GM18873 (cell line): ENCODE results near the gene ATP5PO.
A peak's percentile ranks its signal among the peaks of the same experiment; 100 is the strongest.
"Not testable (repeated sequence)": the region's sequence is repeated elsewhere in the genome, so short reads cannot be mapped to it uniquely, and the experiment has no call there.

Experiments used
- ATAC-seq: cut with Tn5 transposase; IDR thresholded peaks from one replicate; pipeline ENCODE4 v1.9.1; 2021; ENCODE audit warnings: mild to moderate bottlenecking, moderate library complexity, moderate number of reproducible peaks; ENCODE audit not compliant: unreplicated experiment, low FRiP score

The ATP5PO gene

DNA sequence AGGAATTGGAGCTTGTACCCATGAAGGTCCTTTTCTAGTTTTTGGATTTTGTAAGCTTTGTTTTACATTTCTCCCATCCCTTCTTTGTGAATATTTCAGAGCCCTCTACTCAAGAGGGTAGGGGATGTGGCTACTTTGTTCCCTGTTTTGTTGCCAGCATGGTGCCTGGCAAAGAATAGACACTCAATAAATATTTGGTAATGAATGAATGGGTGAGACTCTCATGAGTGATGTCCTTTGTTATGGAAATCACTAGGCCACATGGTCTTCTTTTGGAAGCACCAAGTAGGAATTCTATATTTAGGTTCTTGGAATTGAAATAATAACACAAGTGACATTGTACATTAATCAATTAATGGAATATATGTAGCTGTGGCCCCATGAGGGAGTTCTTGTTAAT, 26.8 kb upstream of the ATP5PO start:
- ATAC-seq: no peak

DNA sequence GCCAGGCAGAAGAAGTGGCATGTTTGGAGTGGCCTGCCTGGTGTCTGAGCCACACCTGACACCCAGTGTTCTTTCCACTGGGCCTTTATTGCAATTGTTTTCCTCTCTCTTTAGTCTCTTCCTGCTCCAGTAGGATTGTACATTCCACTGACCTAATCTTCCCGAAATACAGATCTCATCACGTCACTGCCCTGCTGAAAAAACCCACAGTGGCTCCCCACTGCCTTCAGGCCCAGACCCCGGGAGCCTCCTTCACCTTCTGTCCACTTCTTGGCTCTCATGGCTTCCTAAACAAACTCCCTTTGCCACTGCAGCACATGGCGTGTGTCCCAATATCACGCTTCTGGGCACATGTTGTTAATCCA, 25.3 kb upstream of the ATP5PO start:
- ATAC-seq: no peak

DNA sequence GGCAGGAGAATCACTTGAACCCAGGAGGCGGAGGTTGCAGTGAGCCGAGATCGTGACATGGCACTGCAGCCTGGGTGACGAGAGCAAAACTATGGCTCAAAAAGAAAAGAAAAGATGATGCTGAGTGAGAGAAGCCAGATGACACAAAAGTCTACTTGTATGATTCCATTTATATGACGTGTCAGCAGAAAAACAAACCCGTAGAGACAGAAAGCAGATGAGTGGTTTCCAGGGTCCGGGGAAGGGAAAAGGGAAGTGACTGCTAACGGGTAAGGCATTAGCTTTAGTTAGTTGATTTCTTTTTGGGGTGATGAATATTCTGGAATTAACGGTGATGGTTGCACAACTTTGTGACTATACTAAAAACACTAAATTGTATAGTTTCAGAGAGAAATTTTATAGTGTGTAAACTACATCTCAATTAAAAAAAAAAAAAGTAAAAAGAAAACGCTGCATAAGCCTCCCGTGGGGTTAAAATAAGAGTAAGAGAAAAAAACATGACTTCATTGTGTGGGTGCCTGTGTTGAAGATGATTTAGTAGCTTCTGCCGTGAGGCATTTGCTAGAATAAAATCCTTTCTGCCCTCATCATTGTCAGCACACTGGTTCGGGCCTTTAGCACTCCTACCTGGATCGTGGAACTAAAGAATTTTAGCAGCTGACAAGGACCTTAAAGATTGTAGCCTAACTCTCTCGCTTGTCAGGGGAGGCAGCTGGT, 24.7 kb upstream of the ATP5PO start:
- ATAC-seq: no peak

DNA sequence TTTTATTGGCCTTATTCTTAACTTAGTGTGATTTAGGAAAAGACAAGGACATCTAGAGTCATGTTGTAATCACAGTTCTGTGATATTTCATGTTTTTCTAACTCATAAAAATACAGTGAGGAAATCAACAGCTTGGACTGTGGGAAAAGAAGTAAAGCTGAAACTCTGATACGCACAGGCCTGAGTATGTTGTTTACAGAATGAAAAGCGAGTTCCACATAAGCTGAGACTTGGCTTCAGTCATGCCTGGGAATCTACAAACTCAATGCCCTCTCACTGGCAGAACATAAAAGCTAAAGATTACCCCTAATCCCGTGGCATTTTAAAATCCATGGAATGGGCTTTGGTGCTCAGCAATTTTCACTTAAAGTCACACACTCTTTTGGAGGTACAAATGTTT, 23.6 kb upstream of the ATP5PO start:
- ATAC-seq: no peak

DNA sequence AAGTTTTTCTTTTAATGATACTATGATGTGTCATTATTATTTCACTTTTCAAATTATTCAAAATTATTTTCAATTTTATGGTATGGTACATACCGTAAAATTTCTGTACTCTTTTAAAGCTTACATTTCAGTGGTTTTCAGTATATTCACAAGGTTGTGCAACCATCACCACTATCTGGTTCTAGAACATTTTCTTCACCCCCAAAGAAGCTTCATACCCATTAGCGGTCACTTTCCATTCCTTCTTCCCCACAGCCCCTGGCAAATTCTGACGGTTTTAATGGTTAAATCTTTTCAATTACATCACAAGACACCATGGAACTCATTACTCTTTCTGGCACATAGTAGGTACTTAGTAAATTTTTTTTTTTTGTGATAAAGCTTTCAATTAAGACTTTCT, 22.8 kb upstream of the ATP5PO start:
- ATAC-seq: no peak

DNA sequence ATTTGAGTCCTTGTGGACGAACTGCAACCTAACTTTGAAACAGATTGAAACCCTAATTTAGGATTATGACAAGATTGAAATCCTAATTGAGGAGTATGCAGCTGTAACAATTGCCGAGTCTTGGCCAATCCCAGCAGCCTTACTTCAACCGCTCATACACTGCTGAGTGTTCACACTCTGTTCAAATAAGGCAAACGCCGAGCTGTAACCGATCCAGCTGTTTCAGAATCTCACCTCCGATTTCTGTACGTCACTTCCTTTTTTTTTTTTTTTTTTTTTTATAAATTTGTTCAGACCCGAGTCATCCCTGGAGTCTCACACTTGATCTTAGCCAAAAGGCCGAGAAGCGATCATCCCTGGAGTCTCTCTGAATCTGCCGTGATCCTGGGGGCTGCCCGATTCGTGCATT, 22.3 kb upstream of the ATP5PO start:
- ATAC-seq: no peak

DNA sequence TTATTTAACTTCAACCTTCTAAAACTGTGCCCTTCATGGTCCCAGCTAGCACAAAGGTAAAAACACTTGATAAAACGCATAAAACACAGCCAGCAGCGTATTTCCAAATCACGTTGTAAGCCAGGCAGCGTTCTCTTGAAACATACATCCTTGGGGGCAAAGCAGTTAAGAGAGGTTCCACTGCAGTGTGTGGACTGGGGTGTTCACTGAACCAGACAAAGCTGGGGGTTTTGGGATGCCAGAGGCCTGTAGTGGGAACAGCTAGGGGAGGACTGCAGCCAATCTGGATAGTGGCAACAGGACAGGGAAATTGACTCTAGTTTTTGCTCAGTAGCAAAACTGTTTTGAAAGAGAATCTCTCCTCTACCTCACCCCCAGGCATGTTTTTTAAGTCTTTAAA, 21.5 kb upstream of the ATP5PO start:
- no peak for ATAC-seq

DNA sequence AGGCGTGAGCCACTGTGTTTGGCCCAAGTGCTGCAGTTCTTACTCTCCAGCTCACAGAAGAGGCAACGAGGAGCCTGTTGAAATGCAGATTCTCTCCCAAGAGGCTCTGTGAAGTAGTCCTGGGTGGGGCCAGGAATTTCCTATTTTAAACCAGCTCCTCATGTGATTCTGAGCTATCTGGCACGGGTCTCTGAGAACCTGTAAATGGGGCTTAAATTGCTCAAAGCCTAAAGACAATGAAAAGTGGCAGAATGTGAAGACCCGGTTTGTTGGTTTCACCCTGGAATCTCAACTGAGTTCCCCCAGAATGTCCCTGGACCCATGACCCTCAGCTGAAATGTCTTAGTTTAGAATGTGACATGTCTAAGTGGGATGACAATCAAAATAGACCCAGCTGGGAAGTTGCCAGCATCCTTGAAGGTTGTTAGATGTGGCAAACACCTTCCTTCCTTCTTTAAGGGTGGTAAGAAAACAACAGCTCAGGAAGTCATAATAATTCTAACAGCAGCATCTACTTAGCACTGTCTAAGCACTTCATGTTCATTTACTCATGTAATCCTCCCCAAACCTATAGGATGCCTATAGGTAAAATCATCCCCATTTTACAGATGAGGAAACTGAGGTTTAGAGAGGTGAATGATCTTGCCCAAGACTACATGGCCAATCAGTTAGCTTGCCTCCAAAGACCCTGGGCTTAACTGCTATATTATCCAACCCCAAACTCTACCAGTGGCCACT, 20.9 kb upstream of the ATP5PO start:
- no peak for ATAC-seq

DNA sequence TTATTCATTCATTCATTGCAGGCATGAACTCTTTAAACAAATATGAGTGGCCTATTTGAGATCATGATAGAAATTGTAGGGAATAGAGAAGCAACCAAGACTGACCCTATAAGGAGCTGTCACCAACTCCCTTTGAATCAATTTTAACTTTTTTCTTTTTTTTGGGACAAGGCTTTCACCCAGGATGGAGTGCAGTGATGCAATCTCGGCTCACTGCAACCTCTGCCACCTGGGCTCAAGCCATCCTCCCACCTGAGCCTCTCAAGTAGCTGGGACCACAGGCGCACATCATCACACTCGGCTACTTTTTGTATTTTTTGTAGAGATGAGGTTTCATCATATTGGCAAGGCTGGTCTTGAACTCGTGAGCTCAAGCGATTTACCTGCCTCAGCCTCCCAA, 17.1 kb upstream of the ATP5PO start:
- ATAC-seq: no peak

DNA sequence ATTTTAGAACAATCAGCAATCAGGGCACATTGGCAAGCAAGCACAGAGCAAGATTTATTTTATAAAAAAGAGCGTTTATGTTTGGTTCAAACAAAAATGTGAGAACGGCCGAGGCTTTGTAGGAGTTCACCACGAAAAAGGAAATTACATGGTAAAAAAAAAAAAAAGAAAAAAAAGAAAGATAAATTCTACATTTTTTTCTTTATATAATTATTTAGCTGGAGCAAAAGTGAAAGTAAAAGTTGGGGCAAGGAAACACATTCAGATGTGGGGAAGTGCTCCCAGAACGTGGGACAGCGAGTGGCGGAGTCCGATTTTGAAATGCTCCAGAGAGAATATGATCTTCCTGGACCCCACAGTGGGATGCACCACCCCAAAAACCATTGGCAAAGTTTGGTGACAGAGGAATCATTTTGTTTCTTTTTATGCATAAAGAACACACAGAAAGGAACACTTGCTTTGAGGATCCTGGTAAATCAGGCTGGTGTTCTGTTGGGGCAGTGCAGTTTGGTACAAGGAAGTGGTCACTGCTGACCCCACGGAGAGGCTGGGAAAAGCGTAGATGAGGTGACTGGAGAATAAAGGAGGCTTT, 16.3 kb upstream of the ATP5PO start:
- ATAC-seq: no peak

DNA sequence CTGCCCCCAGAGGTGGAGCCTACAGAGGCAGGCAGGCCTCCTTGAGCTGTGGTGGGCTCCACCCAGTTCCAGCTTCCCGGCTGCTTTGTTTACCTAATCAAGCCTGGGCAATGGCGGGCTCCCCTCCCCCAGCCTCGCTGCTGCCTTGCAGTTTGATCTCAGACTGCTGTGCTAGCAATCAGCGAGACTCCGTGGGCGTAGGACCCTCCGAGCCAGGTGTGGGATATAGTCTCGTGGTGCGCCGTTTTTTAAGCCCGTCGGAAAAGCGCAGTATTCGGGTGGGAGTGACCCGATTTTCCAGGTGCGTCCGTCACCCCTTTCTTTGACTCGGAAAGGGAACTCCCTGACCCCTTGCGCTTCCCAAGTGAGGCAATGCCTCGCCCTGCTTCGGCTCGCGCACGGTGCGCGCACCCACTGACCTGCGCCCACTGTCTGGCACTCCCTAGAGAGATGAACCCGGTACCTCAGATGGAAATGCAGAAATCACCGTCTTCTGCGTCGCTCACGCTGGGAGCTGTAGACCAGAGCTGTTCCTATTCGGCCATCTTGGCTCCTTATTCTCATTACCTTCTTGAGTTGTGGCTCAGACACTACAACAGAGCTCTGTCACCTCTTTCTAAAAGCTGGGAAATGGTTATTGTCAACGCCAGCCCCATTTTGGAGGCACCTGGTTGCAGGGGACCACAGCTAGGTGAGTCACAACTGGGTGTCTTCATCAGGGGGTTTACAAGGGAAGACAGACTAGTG, 15.6 kb upstream of the ATP5PO start:
- ATAC-seq: not testable (repeated sequence)

DNA sequence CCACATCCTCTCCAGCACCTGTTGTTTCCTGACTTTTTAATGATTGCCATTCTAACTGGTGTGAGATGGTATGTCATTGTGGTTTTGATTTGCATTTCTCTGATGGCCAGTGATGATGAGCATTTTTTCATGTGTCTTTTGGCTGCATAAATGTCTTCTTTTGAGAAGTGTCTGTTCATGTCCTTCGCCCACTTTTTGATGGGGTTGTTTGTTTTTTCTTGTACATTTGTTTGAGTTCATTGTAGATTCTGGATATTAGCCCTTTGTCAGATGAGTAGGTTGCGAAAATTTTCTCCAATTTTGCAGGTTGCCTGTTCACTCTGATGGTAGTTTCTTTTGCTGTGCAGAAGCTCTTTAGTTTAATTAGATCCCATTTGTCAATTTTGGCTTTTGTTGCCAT, 10.6 kb upstream of the ATP5PO start:
- ATAC-seq: not testable (repeated sequence)

DNA sequence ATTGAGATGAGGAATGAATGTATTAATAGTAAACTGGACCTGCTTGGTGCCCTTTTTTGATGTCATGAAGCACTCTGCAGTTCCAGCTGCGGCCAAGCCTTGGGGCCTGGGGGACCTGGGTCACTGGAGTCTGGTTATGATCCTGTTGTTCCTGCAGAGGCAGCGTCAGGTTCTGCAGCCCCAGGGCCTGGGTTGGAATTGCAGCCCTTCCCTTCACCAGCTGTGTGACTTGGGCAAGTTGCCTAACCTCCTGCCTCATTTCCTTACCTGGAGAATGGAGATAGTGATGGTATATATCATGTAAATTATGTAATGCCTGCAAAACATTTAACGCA, 9.1 kb upstream of the ATP5PO start:
- no peak for ATAC-seq

DNA sequence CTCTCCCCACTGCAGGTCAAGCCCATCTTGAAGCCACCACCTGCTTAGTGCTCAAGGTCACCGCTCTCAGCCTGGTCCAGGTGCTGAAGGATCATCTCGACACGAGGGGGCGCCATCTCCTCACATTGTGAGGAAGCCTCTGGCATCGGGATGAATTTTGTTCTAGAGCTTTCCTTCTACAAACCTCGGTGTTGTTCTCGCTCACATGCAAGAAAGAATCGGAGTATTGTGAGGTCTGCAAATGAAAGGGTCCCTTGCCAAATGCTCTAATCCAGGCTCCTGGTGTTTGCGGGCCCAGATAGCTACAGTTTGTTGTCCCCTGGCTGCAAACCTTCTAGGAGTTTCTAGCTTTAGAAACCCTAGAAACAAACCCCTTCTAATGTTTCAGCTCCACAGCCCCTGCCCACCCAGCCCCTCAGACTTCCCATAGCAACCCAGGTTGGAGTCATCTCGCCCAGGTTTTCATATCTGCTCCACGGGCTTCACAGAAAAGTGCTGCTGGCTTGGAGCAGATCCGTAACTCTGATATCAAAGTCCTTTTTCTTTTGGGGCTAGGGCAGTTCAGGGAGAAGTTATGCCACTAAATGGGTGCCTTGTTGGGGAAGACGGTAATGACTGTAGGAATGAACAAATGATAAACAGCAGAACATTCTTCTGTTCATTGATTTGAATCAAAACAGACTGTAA, 8.6 kb upstream of the ATP5PO start:
- ATAC-seq: peak; percentile 92

DNA sequence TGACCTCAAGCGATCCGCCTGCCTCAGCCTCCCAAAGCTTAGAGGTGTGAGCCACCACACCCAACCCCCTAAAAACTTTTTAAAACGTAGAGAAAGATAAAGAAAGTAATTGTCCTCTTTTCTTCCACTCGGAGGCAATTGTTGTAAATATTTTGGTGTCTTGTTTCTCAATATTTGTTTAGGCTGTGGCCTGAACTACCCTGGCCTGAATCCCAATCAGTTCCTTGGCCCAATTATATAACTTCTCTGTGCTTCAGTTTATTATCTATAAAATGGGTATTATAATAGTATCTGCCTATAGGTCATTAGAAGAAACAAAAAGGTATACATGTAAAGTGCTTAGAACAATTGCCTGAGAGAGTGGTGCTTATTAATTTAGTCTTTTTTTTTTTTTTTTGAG, 1.8 kb upstream of the ATP5PO start:
- no peak for ATAC-seq

DNA sequence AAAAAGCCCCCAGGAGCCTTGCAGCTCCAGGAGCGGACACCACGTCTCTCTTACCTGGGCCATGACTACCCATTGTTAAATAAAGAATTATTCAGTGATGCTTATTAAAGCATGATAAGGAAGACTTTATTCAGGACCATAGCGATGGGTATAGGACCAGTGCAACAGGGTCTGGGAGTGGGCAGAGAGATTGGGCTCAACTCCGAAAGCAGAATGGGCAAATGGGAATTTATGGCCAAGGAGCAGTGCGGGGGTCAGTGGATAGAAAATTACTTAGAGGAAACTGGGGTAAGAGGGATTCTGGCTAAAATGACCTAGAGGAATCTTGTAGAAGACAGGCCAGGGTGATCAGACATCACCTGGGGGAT, 580 bp upstream of the ATP5PO start:
- peak; percentile 0 for ATAC-seq

DNA sequence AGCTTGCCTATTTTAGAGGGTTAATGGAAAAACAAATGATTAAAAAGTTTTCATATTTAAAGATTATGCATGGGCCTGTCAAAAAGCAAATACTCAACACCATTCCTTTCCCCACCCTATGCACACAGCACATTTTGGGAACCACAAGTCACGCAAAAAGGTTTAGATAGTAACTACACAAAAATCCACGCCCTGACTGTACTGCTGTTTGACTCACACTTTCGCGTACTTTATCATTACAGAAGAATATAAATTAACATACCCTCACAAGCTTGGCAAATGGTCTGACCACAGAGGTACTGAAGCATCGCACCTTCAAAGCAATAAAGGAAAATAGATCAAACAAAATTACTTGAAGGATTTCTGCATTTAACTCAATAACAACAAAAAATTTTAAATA, 1.4 kb downstream of the ATP5PO start:
- ATAC-seq: no peak

DNA sequence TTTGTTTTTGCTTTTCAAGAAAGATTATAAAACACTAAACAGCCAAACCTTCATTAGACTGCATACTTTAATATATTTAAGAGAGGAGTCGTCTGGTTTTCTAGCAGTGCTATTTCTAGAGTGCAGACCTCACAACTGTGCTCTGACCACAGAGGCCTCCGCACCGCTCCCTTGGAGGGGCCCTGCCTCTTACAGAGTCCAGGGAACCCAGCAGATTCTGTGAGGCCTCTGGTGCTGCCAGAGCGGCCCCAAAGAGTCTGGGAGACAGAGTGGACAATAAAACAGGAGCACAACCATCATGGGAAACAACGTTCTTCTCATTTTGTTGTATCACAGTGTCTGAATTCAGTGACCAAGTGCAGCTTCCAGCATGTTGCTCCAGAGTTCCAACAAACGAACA, 5.8 kb downstream of the ATP5PO start:
- no peak for ATAC-seq

DNA sequence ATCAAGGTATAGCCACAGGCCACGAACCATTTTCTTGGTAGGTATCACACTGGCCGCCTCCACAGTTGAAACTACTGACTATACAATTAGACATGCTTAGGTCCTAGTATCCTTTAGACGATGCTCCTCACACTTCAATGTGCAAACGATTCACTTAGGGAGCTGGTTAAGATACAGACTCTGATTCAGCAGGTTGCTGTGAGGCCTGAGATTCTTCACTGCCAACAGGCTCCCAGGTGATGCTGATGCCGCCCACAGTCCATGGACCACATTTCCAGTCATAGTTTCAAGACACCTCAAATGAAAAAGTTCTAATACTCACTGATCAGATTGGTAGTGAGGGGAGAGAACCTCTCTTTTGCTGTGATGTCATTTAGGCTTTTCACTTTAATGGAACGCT, 6.8 kb downstream of the ATP5PO start:
- no peak for ATAC-seq

DNA sequence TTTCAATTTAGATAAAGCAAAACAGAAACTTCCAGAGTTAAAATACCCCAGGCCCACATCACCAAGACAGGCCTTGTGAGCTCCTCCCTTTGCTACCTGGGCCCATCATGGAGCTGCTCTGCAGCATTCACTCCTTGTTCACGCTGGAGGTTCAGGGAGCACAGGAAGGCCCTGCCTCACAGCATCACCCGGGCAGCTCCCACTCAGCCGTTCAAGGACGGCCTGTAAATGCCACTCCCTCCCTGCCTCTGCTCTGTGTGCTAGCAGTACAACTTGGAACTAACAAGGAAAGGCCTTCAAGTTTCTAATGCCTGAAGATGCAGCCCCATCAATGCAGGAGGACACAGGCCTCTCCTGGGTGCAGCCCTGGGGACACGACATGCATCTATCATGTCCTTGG, 11.6 kb downstream of the ATP5PO start:
- ATAC-seq: no peak

DNA sequence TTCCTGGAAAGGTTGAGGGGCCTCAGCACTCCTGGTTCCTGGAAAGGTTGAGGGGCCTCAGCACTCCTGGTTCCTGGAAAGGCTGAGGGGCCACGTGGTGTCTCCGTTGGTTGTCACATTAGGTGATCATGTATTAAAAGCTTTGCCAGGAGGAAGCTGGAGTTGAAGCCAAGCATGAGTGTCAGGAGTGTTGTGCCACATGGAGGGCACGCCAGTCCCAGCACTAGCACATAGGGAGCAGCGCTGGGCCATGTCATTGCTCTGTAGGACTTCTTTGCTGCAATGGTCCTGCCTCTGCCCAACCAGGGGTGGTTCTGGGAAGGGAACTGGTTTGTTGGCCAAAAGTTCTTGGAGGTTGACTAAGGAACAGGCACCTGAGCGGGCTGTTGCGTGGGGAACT, 13.3 kb downstream of the ATP5PO start:
- no peak for ATAC-seq
